ENCODE measurements around the gene TAF15. TPM values are rescaled to one million over a fixed set of nuclear protein-coding genes. Genes with fewer than 3 reads are reported as not detected.

TAF15 gene
- total and polyA plus RNA-seq, 2 of the 4 experiments (the other 2 are of a cell fraction), result 46.8 to 98.0 TPM

DNA sequence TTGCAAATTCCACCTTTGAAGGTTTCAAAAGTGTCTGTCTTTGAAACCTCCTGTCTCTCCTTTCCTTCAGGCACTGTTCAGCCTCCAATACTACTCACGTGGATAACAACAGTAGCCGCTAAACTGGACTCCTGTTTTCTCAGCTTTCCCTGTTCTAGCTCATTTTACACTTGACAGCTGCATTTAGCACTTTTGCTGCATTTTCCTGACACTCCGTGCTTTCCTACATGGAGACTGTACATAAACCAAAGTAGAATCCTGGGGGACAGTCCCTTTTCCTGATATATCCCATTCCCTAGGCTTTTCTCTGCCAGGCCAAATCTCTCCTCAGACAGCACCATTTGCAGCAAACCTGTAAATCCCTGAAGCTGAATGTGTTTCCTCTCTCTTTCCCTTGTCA lies 67.2 kb downstream of the TAF15 start:
- Histone ChIP-seq H2AFZ (replicated peaks; ENCODE audit: low read length, poor library complexity) (no peak overlapping the region), H2BK5ac (ENCODE audit: low read depth, low read length, poor library complexity, severe bottlenecking) (no peak overlapping the region), H2BK20ac (ENCODE audit: low read depth, low read length) (no peak overlapping the region), H3K4me2 (ENCODE audit: low read depth, low read length) (no peak overlapping the region), H3K79me1 (ENCODE audit: low read depth in 1 of 2, low read length in 2 of 2) (no peaks in the 10 kb centered on the region), H2BK120ac (ENCODE audit: low read depth, low read length) (no peak overlapping the region), H3K9me3 (ENCODE audit: control insufficient read depth, insufficient read depth, low read length) (no peaks in the 10 kb centered on the region), H4K5ac (ENCODE audit: low read depth, low read length) (no peak overlapping the region), H3K4me1 (ENCODE audit: control insufficient read depth, insufficient read depth, low read length) (no peaks in the 10 kb centered on the region), H3K14ac (replicated peaks; ENCODE audit: low read depth, low read length) (no peak overlapping the region), H3K27ac (ENCODE audit: insufficient read depth, low read length) (no peak overlapping the region), H3K23ac (ENCODE audit: low read depth, low read length) (no peak overlapping the region), H3K56ac (ENCODE audit: extremely low read depth, insufficient read depth, low read length) (no peak overlapping the region), H2AK5ac (ENCODE audit: low read depth, low read length) (no peak overlapping the region), H3K4ac (ENCODE audit: low read depth, low read length) (no peak overlapping the region), H3K36me3 (ENCODE audit: control insufficient read depth, insufficient read depth, low read length) (no peaks in the 10 kb centered on the region), H4K8ac (ENCODE audit: low read depth in 2 of 2, low read length in 2 of 2) (no peak overlapping the region), H3K4me3 (ENCODE audit: insufficient read depth, low read depth, low read length) (no peak overlapping the region), H3K27me3 (ENCODE audit: control insufficient read depth, insufficient read depth, low read length) (peaks cover 3% of the 10 kb centered on the region; the same call in 1 of the 2 replicates), H3K18ac (ENCODE audit: low read depth, low read length) (no peak overlapping the region), H4K91ac (ENCODE audit: insufficient read depth, low read depth, low read length) (no peak overlapping the region), H2BK15ac (ENCODE audit: low read depth, low read length) (no peak overlapping the region), H3K9me1 (ENCODE audit: insufficient read depth, low read length) (no peaks in the 10 kb centered on the region), H3K9ac (ENCODE audit: low read depth, low read length) (no peak overlapping the region), H4K20me1 (ENCODE audit: insufficient read depth, low read length) (no peaks in the 10 kb centered on the region), H2AK9ac (replicated peaks; ENCODE audit: low read depth, low read length, poor library complexity) (no peak overlapping the region)
- dilution Hi-C loops (cut with HindIII; ENCODE audit: low sequenced_read_pairs, unreplicated experiment), result no loop called here
- DNase-seq, result no peak
- WGBS, 2 experiments (ENCODE audit: extremely low coverage in 2 of 2, insufficient read length in 1 of 2), result 75% methylated on average over 1 of the region's 3 CpGs; no CpG with 5 or more reads in 1 of the 2 experiments
- BruUV-seq (replicated peaks), result no TSS peak
- intact Hi-C loops (cut with micrococcal nuclease), result no loop called here
- TF ChIP-seq SMC3 (IDR thresholded peaks at IDR 0.05; ENCODE audit: low read depth, low read length) (no peak), RFX5 (IDR thresholded peaks at IDR 0.05; ENCODE audit: low read depth, low read length) (no peak), FOS (IDR thresholded peaks at IDR 0.05; ENCODE audit: low read depth, low read length) (no peak), CEBPB (IDR thresholded peaks at IDR 0.05; ENCODE audit: low read depth, low read length) (no peak), NFE2L2 (IDR thresholded peaks at IDR 0.05; ENCODE audit: low read depth, low read length) (no peak), POLR2A (IDR thresholded peaks at IDR 0.05; ENCODE audit: low read depth, low read length) (no peak), CTCF (conservative IDR thresholded peaks at IDR 0.05; ENCODE audit: low read depth, low read length) (no peak), BHLHE40 (IDR thresholded peaks at IDR 0.05; ENCODE audit: low read depth, low read length) (no peak), CHD1 (IDR thresholded peaks at IDR 0.05; ENCODE audit: low read depth, low read length) (no peak), MAFK (IDR thresholded peaks at IDR 0.05; ENCODE audit: low read depth, low read length) (no peak), USF2 (IDR thresholded peaks at IDR 0.05; ENCODE audit: low read depth, low read length) (no peak), MAZ (IDR thresholded peaks at IDR 0.05; ENCODE audit: borderline replicate concordance, low read depth, low read length) (no peak), RAD21 (IDR thresholded peaks at IDR 0.05; ENCODE audit: low read length) (no peak), RCOR1 (IDR thresholded peaks at IDR 0.05; ENCODE audit: insufficient replicate concordance, low read length) (no peak), MXI1 (IDR thresholded peaks at IDR 0.05; ENCODE audit: borderline replicate concordance, low read depth, low read length) (no peak)
- TF ChIP-seq, protein P1, sequence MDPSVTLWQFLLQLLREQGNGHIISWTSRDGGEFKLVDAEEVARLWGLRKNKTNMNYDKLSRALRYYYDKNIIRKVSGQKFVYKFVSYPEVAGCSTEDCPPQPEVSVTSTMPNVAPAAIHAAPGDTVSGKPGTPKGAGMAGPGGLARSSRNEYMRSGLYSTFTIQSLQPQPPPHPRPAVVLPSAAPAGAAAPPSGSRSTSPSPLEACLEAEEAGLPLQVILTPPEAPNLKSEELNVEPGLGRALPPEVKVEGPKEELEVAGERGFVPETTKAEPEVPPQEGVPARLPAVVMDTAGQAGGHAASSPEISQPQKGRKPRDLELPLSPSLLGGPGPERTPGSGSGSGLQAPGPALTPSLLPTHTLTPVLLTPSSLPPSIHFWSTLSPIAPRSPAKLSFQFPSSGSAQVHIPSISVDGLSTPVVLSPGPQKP (IDR thresholded peaks at IDR 0.05; ENCODE audit: borderline replicate concordance, low read depth, low read length), result no peak
- in situ Hi-C loops (cut with MboI; ENCODE audit: low sequenced_read_pairs), result no loop called here
- POLR2A ChIA-PET (ENCODE audit: unreplicated experiment), result no interaction called here
- no peak for ATAC-seq (ENCODE audit: low read depth)
- CTCF ChIA-PET, result interaction anchor here (1.0 kb wide), 1 partner anchor 22 kb away, joined by 3 read pairs; no protein-coding TSS in a partner anchor

Measured in IMR-90 (cell line).